CD4-positive, alpha-beta T cell treated with Interleukin-12 subunit alpha and Interleukin-12 subunit beta, for 1 hour (primary cell): ENCODE results near the gene PACSIN2.
"Not testable (repeated sequence)": the region's sequence is repeated elsewhere in the genome, so short reads cannot be mapped to it uniquely, and the experiment has no call there.

ENCODE experiments used
- DNase-seq: peaks from one replicate; pipeline ENCODE4 v3.0.0-alpha.2; 2020

The PACSIN2 gene

GRCh38 chr22:42942351-42942750 is 72.6 kb downstream of the PACSIN2 start:
- no peak for DNase-seq

- no peak for DNase-seq
Observed at GRCh38 chr22:42939941-42940653, 74.9 kb downstream of the PACSIN2 start.

GRCh38 chr22:42939451-42939881 is 75.5 kb downstream of the PACSIN2 start:
- DNase-seq, result no peak

- no peak for DNase-seq
Observed at GRCh38 chr22:42938976-42939375, 76.0 kb downstream of the PACSIN2 start.

GRCh38 chr22:42938449-42938848 is 76.5 kb downstream of the PACSIN2 start:
- DNase-seq, result no peak

GRCh38 chr22:42937164-42937843 is 77.6 kb downstream of the PACSIN2 start:
- peak; percentile 27 for DNase-seq

GRCh38 chr22:42936680-42937079 is 78.3 kb downstream of the PACSIN2 start:
- DNase-seq, result not testable (repeated sequence)

GRCh38 chr22:42934338-42934737 is 80.6 kb downstream of the PACSIN2 start:
- no peak for DNase-seq

- peak; percentile 23 for DNase-seq
Observed at GRCh38 chr22:42933485-42934091, 81.4 kb downstream of the PACSIN2 start.

- DNase-seq, result no peak
Observed at GRCh38 chr22:42932857-42933484, 82.0 kb downstream of the PACSIN2 start.

- no peak for DNase-seq
Observed at GRCh38 chr22:42932197-42932519, 82.8 kb downstream of the PACSIN2 start.

GRCh38 chr22:42931421-42932196 is 83.3 kb downstream of the PACSIN2 start:
- DNase-seq, result peak; percentile 18

GRCh38 chr22:42930810-42931420 is 84.0 kb downstream of the PACSIN2 start:
- DNase-seq, result no peak

- no peak for DNase-seq
Observed at GRCh38 chr22:42929838-42930155, 85.2 kb downstream of the PACSIN2 start.

GRCh38 chr22:42928969-42929837 is 85.7 kb downstream of the PACSIN2 start:
- no peak for DNase-seq

GRCh38 chr22:42927966-42928365 is 87.0 kb downstream of the PACSIN2 start:
- no peak for DNase-seq

GRCh38 chr22:42926768-42927167 is 88.2 kb downstream of the PACSIN2 start:
- DNase-seq, result no peak

- DNase-seq, result no peak
Observed at GRCh38 chr22:42926104-42926503, 88.8 kb downstream of the PACSIN2 start.

- no peak for DNase-seq
Observed at GRCh38 chr22:42925598-42925997, 89.4 kb downstream of the PACSIN2 start.

GRCh38 chr22:42925031-42925430 is 89.9 kb downstream of the PACSIN2 start:
- DNase-seq, result not testable (repeated sequence)

- DNase-seq, result no peak
Observed at GRCh38 chr22:42924436-42924835, 90.5 kb downstream of the PACSIN2 start.
